Fibroblast of skin of right quadriceps (primary cell): ENCODE measurements around the gene SREBF2.

Source experiments
- DNase-seq: peaks from one replicate; pipeline ENCODE4 v3.0.0-alpha.2; 2013

SREBF2 gene

GRCh38 chr22:41949297-41949965 is 116.5 kb downstream of the SREBF2 start:
- DNase-seq: no peak

GRCh38 chr22:41951898-41952474 is 119.1 kb downstream of the SREBF2 start, which contains the start of gene SMIM45:
Gene SMIM45 (plus strand): TSS chr22:41952150.
- no peak for DNase-seq

- no peak for DNase-seq
These were observed 119.8 kb downstream of the SREBF2 start for GRCh38 chr22:41952713-41953112.
